GM06990 (cell line): Measurements from ENCODE around the gene JSRP1.
A peak's percentile ranks its signal among the peaks of the same experiment; 100 is the strongest.

ENCODE experiments used
- DNase-seq: peaks from one replicate; pipeline ENCODE4 v3.0.0-alpha.2; 2011; ENCODE audit not compliant: insufficient read length; ENCODE audit errors: extremely low read depth
- H3K27me3 ChIP-seq: replicated peaks from 2 replicates; pipeline ENCODE4 v1.6.0; 2011; ENCODE audit warnings: low read length; ENCODE audit not compliant: control insufficient read depth, insufficient read depth
- H3K36me3 ChIP-seq: 2 replicates; pipeline ENCODE4 v1.5.1; 2011; ENCODE audit warnings: low read length; ENCODE audit not compliant: control insufficient read depth, insufficient read depth
- H3K4me3 ChIP-seq: replicated peaks from 2 replicates; pipeline ENCODE4 v1.5.1; 2011; ENCODE audit warnings: low read depth, mild to moderate bottlenecking, control low read depth, low read length
- TF ChIP-seq, protein P1 (sequence below): IDR thresholded peaks from 2 replicates; pipeline ENCODE4 v1.5.1; 2011; ENCODE audit warnings: low read length, control low read depth, mild to moderate bottlenecking, inconsistent platforms; ENCODE audit not compliant: insufficient read depth, poor library complexity, severe bottlenecking

JSRP1 gene

GRCh38 chr19:2229103-2230032 is 26.8 kb downstream of the JSRP1 start:
- Histone ChIP-seq H3K27me3 (no peaks in the 10 kb centered on the region), H3K36me3 (peaks cover 45% of the 10 kb centered on the region), H3K4me3 (no peak overlapping the region)
- no peak for DNase-seq
- TF ChIP-seq, protein P1, sequence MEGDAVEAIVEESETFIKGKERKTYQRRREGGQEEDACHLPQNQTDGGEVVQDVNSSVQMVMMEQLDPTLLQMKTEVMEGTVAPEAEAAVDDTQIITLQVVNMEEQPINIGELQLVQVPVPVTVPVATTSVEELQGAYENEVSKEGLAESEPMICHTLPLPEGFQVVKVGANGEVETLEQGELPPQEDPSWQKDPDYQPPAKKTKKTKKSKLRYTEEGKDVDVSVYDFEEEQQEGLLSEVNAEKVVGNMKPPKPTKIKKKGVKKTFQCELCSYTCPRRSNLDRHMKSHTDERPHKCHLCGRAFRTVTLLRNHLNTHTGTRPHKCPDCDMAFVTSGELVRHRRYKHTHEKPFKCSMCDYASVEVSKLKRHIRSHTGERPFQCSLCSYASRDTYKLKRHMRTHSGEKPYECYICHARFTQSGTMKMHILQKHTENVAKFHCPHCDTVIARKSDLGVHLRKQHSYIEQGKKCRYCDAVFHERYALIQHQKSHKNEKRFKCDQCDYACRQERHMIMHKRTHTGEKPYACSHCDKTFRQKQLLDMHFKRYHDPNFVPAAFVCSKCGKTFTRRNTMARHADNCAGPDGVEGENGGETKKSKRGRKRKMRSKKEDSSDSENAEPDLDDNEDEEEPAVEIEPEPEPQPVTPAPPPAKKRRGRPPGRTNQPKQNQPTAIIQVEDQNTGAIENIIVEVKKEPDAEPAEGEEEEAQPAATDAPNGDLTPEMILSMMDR: no peak

DNA sequence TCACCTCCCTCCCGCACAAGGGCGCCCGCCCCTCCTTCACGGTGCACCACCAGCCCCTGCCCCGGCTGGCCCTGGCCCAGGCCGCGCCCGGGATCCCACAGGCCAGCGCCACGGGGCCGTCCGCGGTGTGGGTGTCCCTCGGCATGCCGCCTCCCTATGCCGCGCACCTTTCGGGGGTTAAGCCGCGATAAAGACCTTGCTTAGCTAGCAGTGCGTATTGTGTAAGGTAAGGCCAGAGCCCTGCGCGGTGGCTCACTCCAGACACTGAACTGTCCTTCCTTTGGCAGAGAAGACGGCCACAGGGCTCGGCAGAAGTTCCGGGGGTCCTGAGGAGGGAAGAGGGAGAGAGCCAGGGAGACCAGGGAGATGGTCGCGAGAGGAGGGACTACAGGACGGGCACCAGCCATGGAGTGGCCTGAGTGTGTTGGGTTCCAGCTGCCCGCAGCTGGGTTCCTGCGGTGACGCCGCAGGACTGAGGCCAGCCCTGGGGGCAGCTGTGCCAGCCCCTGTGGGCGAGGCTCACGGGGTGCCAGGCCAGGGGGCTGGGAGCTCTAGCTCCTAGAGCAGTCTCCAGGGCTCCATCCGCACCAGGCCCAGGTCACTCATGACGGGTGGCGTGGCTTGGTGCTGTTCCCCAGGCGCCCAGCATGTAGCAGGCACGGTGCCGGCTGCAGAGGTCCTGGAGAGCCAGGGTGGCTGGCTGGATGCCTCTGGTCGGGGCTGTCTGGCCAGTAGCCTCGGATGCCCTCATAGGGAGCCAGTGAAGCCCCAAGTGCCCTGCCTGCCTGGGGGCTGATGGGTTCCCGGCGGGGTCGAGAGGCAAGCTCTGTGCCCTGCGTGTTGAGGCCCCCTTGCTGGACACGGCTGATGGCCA is 27.8 kb downstream of the JSRP1 start:
- Histone ChIP-seq H3K36me3 (peaks cover 41% of the 10 kb centered on the region), H3K4me3 (no peak overlapping the region), H3K27me3 (no peaks in the 10 kb centered on the region)
- TF ChIP-seq, protein P1: no peak
- no peak for DNase-seq

DNA sequence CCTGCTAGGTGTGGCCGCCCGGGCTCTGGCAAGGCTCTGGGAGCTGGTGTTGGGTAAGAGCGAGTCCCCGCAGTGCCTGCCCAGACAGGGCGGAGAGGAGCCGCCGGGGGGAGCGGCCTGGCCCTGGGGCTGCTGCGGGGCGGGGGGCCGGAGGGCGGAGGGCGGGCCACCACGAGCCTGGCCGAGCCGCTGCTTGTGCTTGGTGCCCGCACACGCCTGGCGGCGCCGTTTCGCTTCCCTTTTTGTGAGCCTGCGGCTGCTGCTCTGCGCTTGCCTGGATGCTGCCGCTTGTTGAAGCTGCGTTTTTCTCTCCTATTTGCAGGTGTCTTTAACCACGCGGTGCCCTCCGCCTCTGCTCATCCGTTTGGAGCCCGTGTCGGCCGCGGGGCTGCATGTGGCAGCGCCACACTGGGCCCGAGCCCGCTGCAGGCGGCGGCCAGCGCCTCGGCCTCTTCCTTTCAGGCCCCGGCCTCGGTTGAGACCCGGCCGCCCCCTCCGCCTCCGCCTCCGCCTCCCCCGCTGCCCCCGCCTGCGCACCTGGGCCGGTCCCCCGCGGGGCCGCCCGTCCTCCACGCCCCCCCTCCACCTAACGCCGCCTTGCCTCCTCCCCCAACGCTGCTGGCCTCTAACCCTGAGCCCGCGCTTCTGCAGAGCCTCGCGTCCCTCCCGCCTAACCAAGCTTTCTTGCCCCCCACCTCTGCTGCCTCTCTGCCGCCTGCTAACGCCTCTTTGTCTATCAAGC is 28.6 kb downstream of the JSRP1 start:
- Histone ChIP-seq H3K4me3 (no peak overlapping the region), H3K27me3 (no peaks in the 10 kb centered on the region), H3K36me3 (peaks cover 35% of the 10 kb centered on the region)
- peak; percentile 86 for DNase-seq
- TF ChIP-seq, protein P1: no peak

DNA sequence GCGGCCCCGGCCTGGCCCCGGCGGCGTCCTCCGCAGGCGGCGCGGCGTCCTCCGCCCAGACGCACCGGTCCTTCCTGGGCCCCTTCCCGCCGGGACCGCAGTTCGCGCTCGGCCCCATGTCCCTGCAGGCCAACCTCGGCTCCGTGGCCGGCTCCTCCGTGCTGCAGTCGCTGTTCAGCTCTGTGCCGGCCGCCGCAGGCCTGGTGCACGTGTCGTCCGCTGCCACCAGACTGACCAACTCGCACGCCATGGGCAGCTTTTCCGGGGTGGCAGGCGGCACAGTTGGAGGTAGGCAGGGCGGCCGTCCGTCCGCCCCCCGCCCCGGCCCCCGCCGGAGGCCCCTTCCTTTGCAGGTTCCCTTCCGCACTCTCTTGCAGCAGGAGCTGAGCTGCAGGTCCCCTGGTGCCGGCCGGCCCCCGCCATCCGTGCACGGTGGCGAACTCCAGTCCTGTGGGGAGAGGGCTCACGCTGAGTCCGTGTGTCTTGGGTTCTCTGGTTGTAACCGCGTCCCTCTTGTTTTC is 29.3 kb downstream of the JSRP1 start:
- TF ChIP-seq, protein P1: no peak
- no peak for DNase-seq
- H3K36me3 ChIP-seq: peaks cover 36% of the 10 kb centered on the region
- no peaks in the 10 kb centered on the region for H3K27me3 ChIP-seq
- H3K4me3 ChIP-seq: no peak overlapping the region

- TF ChIP-seq, protein P1: no peak
- Histone ChIP-seq H3K27me3 (no peaks in the 10 kb centered on the region), H3K36me3 (peaks cover 40% of the 10 kb centered on the region), H3K4me3 (no peak overlapping the region)
- no peak for DNase-seq
Observed at GRCh38 chr19:2226051-2226839, 30.0 kb downstream of the JSRP1 start.
